HEK293 (cell line): ENCODE data around the gene HRH2.

ENCODE experiments used
- CTCF ChIA-PET: fragments of 350-600 bp; formaldehyde crosslinking; extraction: SDS; loops from one replicate; lab custom pipeline; 2021; ENCODE audit warnings: antibody characterized with exemption; lab: Yijun Ruan, JAX
- POLR2A ChIA-PET: fragments of 300-600 bp; formaldehyde crosslinking; extraction: SDS; loops from one replicate; lab custom pipeline; 2020; ENCODE audit warnings: antibody characterized with exemption, inconsistent platforms; lab: Yijun Ruan, JAX
- H3K27ac ChIP-seq: fragments of 200-500 bp; sonication (Bioruptor generic); 2 replicates; pipeline ENCODE4 v1.5.1; 2014; ENCODE audit warnings: low read depth, low read length, control low read depth, inconsistent platforms; ENCODE audit errors: extremely low read depth
- H3K36me3 ChIP-seq, 2 experiments: fragments of 200-500 bp in 1 of 2; sonication (Bioruptor generic) in 1 of 2; 1 replicate in 1 of 2; 2 replicates in 1 of 2; pipeline ENCODE4 v1.5.1; 2014 to 2017; ENCODE audit warnings: inconsistent platforms in 2 of 2, low read length in 2 of 2; ENCODE audit not compliant: control insufficient read depth in 2 of 2, insufficient read depth in 1 of 2
- H3K4me1 ChIP-seq: fragments of 200-500 bp; sonication (Bioruptor generic); 2 replicates; pipeline ENCODE4 v1.5.1; 2014; ENCODE audit warnings: mild to moderate bottlenecking, low read length, inconsistent platforms; ENCODE audit not compliant: control insufficient read depth, insufficient read depth
- H3K4me3 ChIP-seq: 2 replicates; pipeline ENCODE4 v1.5.1; 2011; ENCODE audit warnings: low read depth, mild to moderate bottlenecking, control low read depth, low read length, moderate library complexity
- H3K9me3 ChIP-seq: fragments of 200-500 bp; sonication (Bioruptor generic); 2 replicates; pipeline ENCODE4 v1.5.1; 2014; ENCODE audit warnings: low read depth, low read length, inconsistent platforms; ENCODE audit not compliant: control insufficient read depth, insufficient read depth
- ELK4 ChIP-seq: IDR thresholded peaks from 2 replicates; pipeline ENCODE4 v1.6.1; 2011; ENCODE audit warnings: mild to moderate bottlenecking, low read depth, low read length, borderline replicate concordance
- IKZF3 ChIP-seq: fragments of 450-650 bp; IDR thresholded peaks from 2 replicates; pipeline ENCODE4 v1.5.0; 2018; ENCODE audit warnings: missing biosample characterization, mild to moderate bottlenecking, missing genetic modification characterization, moderate library complexity
- SP2 ChIP-seq: fragments of 450-650 bp; formaldehyde crosslinking; IDR thresholded peaks from 2 replicates; pipeline ENCODE4 v1.5.1; 2016; ENCODE audit warnings: missing biosample characterization, missing genetic modification characterization
- SP3 ChIP-seq: fragments of 450-650 bp; formaldehyde crosslinking; IDR thresholded peaks from 2 replicates; pipeline ENCODE4 v1.5.1; 2016; ENCODE audit warnings: missing biosample characterization, missing genetic modification characterization
- ZBTB44 ChIP-seq: fragments of 450-650 bp; IDR thresholded peaks from 2 replicates; pipeline ENCODE4 v1.5.1; 2018; ENCODE audit warnings: missing biosample characterization, mild to moderate bottlenecking, missing genetic modification characterization
- ZEB2 ChIP-seq: fragments of 450-650 bp; formaldehyde crosslinking; IDR thresholded peaks from 2 replicates; pipeline ENCODE4 v1.5.1; 2016; ENCODE audit warnings: missing biosample characterization, missing genetic modification characterization
- ZFP37 ChIP-seq: fragments of 450-650 bp; formaldehyde crosslinking; IDR thresholded peaks from 2 replicates; pipeline ENCODE4 v1.5.1; 2016; ENCODE audit warnings: missing biosample characterization, missing genetic modification characterization
- ZNF132 ChIP-seq: fragments of 450-650 bp; formaldehyde crosslinking; IDR thresholded peaks from 2 replicates; pipeline ENCODE4 v1.5.1; 2017; ENCODE audit warnings: missing biosample characterization, missing genetic modification characterization, borderline replicate concordance
- ZNF157 ChIP-seq: fragments of 450-650 bp; formaldehyde crosslinking; IDR thresholded peaks from 2 replicates; pipeline ENCODE4 v1.5.1; 2016; ENCODE audit warnings: missing biosample characterization, missing genetic modification characterization
- ZNF266 ChIP-seq: fragments of 450-650 bp; formaldehyde crosslinking; IDR thresholded peaks from 2 replicates; pipeline ENCODE4 v1.5.1; 2016; ENCODE audit warnings: missing biosample characterization, missing genetic modification characterization, low read depth
- ZNF280C ChIP-seq: fragments of 450-650 bp; formaldehyde crosslinking; IDR thresholded peaks from 2 replicates; pipeline ENCODE4 v1.5.1; 2016; ENCODE audit warnings: missing biosample characterization, missing genetic modification characterization
- ZNF426 ChIP-seq: fragments of 450-650 bp; formaldehyde crosslinking; IDR thresholded peaks from 2 replicates; pipeline ENCODE4 v1.5.1; 2017; ENCODE audit warnings: missing biosample characterization, missing genetic modification characterization, mild to moderate bottlenecking, inconsistent platforms, moderate library complexity
- ZNF561 ChIP-seq: fragments of 450-650 bp; IDR thresholded peaks from 2 replicates; pipeline ENCODE4 v1.5.1; 2018; ENCODE audit warnings: missing biosample characterization, missing genetic modification characterization, borderline replicate concordance
- ZNF654 ChIP-seq: fragments of 450-650 bp; formaldehyde crosslinking; IDR thresholded peaks from 2 replicates; pipeline ENCODE4 v1.5.1; 2016; ENCODE audit warnings: low read depth, missing biosample characterization, missing genetic modification characterization
- ZNF670 ChIP-seq: fragments of 450-650 bp; formaldehyde crosslinking; IDR thresholded peaks from 2 replicates; pipeline ENCODE4 v1.5.1; 2016; ENCODE audit warnings: missing biosample characterization, missing genetic modification characterization, low read depth
- ZSCAN30 ChIP-seq: fragments of 450-650 bp; IDR thresholded peaks from 2 replicates; pipeline ENCODE4 v1.5.1; 2018; ENCODE audit warnings: missing biosample characterization, mild to moderate bottlenecking, missing genetic modification characterization, moderate library complexity
- ZSCAN5A ChIP-seq: fragments of 450-650 bp; formaldehyde crosslinking; IDR thresholded peaks from 2 replicates; pipeline ENCODE4 v1.5.1; 2016; ENCODE audit warnings: missing biosample characterization, missing genetic modification characterization

Gene HRH2

GRCh38 chr5:175715627-175716522, 58.0 kb downstream of the HRH2 start:
- POLR2A ChIA-PET = no interaction called here
- Histone ChIP-seq H3K4me3 (no peak overlapping the region), H3K4me1 (no peaks in the 10 kb centered on the region), H3K9me3 (no peaks in the 10 kb centered on the region; the same call in 1 of the 2 replicates), H3K36me3 (no peaks in the 10 kb centered on the region), H3K27ac (no peak overlapping the region)
- CTCF ChIA-PET = interaction anchor here (0.6 to 3.5 kb wide), 2 partner anchors 25 to 182 kb away, joined by 3 to 16 read pairs; no protein-coding TSS in a partner anchor
- TF ChIP-seq ZNF132 (tag by site-specific recombination) = no peak
- no peak for TF ChIP-seq ZSCAN5A (tag by site-specific recombination)
- no peak for TF ChIP-seq ZBTB44 (tag by site-specific recombination)
- TF ChIP-seq IKZF3 (tag by site-specific recombination) = no peak
- TF ChIP-seq ZNF670 (tag by site-specific recombination) = no peak
- TF ChIP-seq ZNF266 (tag by site-specific recombination) = no peak
- TF ChIP-seq SP3 = no peak
- TF ChIP-seq ZNF654 (tag by site-specific recombination) = no peak

GRCh38 chr5:175717837-175718236, 60.0 kb downstream of the HRH2 start:
- Histone ChIP-seq H3K9me3 (no peaks in the 10 kb centered on the region; the same call in 1 of the 2 replicates), H3K27ac (no peak overlapping the region), H3K4me1 (no peaks in the 10 kb centered on the region), H3K36me3 (no peaks in the 10 kb centered on the region), H3K4me3 (no peak overlapping the region)
- no peak for TF ChIP-seq ZSCAN30 (tag by site-specific recombination)
- no peak for TF ChIP-seq ZFP37 (tag by site-specific recombination)
- no peak for TF ChIP-seq ZNF280C (tag by site-specific recombination)
- TF ChIP-seq ZNF561 = no peak
- TF ChIP-seq SP2 (tag by site-specific recombination) = no peak
- no peak for TF ChIP-seq ELK4
- TF ChIP-seq ZNF426 (tag by site-specific recombination) = no peak
- no peak for TF ChIP-seq ZEB2
- TF ChIP-seq ZNF157 (tag by site-specific recombination) = no peak
- ChIA-PET CTCF (interaction anchor here (0.6 to 4.1 kb wide), 17 partner anchors 8 to 1702 kb away, joined by 3 to 111 read pairs (median 5); partner anchors contain the start of gene CPLX2), POLR2A (no interaction called here)
